Measurements from ENCODE around the gene CD82.
"Not testable (repeated sequence)": the region's sequence is repeated elsewhere in the genome, so short reads cannot be mapped to it uniquely, and the experiment has no call there.

The CD82 gene

DNA sequence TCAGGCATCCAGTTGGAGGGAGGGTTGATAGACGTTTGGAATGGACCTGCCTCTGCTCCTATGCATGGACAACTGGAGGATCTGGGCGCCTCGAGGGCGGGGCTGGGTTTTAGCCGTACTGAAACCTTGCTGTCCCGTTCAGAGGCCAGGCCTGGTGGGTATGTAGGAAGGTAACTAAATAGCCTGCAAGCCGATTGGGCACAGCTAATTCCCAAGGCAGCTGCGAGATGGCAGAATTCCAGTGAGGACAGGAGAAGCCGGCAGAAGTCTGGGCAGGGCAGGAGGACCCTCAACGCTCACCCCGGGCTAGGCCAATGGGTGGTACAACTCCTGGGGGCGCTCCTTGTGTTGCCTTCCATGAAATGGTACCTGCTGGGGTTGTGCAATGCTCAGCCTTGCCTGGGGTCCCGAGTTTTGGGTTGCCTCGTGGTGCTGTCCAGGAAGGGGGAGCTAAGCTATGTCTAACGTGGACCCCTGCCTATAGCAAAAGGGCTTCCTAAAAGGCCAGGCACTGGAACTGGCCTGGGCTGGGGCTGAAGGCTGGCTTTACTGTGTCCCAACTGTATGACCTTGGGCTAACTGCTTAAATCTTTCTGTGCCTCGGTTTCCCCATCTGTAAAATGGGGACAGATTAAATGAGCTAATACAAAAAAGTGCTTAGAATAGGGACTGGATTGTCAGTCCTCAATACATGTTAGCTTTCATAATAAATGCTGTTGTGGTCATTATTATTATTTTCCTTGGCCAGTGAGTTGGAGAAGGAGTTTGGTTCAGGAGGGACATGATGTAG, 30.1 kb upstream of the CD82 start:
- DNase-seq: no peak

- no peak for DNase-seq
Observed at GRCh38 chr11:44536788-44537516, 28.5 kb upstream of the CD82 start.

- no peak for DNase-seq
Observed at GRCh38 chr11:44537679-44538078, 27.8 kb upstream of the CD82 start.

- DNase-seq: peak; percentile 60
Observed at GRCh38 chr11:44538375-44539054, 26.9 kb upstream of the CD82 start.

DNA sequence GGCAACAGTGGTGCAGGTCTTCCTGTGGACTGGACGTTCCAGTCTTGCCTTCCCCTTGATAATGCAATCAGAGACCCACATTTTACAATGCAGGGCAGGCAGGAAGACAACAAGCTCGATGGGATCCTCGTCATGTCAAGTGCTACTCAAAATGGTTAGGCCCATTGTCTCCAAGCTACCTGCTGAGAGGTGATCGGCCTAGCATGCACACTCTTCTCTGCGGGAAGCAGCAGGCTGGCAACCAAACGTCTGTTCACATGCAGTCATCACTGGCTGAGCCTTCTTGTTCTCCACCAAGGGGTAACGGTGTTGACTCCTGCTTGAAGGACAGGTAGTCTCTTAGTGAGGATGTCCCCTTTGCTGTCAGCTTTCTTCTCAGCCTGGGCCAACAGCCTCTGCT, 25.5 kb upstream of the CD82 start:
- DNase-seq: peak; percentile 93

GRCh38 chr11:44540667-44541066, 24.8 kb upstream of the CD82 start:
- no peak for DNase-seq

- no peak for DNase-seq
Observed at GRCh38 chr11:44542372-44542771, 23.1 kb upstream of the CD82 start.

- not testable (repeated sequence) for DNase-seq
Observed at GRCh38 chr11:44546984-44547383, 18.5 kb upstream of the CD82 start.

GRCh38 chr11:44547534-44547933, 17.9 kb upstream of the CD82 start:
- not testable (repeated sequence) for DNase-seq

DNA sequence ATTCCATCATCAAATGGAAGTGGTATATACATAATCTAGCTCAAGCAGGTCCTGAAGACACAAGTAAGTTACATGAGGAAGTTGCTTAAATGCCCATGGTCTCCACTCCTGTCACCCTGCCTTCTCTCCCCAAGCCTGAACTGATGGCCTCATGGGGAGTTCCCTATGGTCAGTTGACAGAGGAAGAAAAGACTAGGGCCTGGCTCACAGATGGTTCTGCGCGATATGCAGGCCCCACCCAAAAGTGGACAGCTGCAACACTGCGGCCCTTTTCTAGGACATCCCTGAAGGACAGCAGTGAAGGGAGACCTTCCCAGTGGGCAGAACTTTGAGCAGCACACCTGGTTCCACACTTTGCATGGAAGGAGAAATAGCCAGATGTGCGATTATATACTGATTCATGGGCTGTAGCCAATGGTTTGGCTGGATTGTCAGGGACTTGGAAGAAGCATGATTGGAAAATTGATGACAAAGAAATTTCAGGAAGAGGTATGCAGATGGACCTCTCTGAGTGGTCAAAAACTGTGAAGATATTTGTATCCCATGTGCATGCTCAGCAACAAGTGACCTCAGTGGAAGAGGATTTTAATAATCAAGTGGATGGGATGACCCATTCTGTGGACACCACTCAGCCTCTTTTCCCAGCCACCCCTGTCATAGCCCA, 17.3 kb upstream of the CD82 start:
- DNase-seq: no peak

GRCh38 chr11:44548961-44549749, 16.3 kb upstream of the CD82 start:
- not testable (repeated sequence) for DNase-seq

- DNase-seq: no peak
Observed at GRCh38 chr11:44550123-44550522, 15.3 kb upstream of the CD82 start.

DNA sequence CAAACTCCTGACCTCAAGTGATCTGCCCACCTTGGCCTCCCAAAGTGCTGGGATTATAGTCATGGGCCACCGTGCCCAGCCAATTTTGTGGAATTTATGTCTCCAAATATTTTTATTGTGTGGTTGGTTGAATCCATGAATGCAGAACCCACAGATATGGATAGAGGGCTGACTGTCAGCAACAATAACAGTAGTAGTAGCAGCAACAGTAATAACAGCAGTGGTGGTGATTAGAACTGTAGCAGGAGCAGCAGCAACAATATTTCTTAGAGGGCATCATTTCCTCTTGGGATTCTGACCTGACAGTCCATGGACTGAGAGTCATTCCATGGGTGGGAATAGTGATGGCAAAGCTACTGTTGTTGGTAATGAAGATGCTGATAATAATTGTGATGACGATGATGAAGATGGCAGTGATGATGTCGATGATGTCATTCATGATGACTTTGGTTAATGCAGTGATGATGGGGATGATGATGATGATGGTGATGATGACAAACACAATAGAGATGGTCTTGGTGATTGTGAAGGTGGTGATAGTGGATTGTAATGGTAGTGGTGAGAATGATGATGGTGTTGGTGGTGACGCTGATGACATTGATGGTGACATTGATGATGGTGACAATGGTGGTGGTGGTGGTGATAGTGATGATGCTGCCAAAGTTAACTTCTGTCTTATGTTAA, 13.9 kb upstream of the CD82 start:
- no peak for DNase-seq

DNA sequence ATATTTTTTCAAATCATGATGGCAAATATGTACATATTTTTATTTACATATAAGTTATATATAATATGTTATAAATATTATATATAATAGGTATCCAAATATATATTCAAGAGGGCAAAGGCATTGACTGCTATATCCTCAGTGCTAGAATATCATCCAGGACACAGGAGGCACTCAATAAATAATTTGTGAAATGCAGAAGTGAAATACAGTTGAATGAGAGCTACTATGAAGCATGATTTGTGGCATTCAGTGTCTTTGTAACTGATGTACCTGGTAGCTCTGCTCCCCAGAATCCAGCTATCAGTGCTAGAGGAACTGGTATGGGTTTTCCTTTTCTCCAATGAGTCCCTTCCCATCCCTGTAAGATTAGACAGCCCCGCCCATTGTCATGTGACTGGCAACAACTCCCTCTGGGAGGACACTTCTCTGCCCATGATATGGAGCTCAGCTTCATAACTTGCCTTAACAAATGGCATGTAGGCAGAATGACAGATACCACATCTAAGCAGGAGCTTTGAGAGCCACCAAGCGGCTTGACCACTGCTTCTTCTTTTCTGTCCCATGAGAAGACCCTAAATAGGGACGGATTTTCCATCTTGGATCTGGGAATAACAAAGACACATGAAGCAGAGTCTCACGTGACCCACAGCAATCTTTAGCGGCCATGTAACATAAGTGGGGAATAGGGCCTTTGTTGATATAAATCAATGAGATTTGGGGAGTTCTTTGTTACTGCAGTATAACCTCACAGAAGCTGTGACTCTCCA, 10.2 kb upstream of the CD82 start:
- DNase-seq: no peak

DNA sequence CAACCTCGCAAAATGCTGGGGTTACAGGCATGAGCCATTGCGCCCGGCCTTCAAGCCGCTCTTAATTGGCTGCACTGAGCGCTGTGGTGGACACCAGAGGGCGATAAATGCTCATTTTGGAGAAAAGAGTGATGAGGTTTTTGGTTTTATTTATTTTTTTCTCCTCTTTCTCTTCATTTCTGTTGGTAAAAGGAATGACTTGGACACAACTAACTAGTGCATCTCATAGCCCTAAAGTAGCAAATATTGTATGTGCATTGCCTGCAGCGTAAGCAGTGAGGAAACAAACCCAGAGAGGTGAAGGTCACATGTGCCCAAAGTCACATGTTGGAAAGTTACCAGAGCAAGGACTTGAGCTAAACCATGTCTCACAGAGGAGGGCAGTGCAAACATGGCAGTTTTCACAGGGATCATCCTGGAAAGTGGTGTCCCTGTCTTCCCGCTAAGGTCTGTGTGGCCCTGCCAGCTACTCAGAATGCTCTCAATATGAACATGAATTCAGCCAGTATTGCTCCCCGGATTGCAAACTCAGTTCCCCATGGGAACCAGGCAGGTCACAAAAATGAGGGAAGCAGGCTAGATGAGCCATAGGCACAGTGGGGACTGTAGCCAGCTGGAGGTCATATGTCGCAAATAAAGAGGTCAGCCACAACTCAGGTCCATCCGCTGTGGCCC, 8.6 kb upstream of the CD82 start:
- DNase-seq: no peak

DNA sequence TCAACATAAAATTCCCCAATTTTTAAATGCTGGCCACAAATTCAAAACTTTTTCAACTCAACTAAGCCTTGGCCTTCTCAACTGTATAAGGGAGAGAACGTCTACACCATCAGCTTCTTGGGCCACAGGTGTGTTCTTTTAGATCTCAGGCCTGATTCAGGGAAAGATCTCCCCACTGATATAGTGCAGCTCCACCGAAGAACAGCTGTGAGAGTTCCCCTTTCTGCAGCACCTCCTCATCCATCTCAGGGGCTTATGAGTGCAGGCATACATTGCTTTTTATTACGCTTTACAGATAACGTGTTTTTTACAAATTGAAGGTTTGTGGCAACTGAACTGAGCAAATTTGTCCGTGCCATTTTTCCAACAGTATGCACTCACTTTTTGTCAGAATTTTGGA, 8.0 kb upstream of the CD82 start:
- no peak for DNase-seq

GRCh38 chr11:44559207-44559939, 6.1 kb upstream of the CD82 start:
- DNase-seq: no peak

GRCh38 chr11:44559940-44560300, 5.5 kb upstream of the CD82 start:
- not testable (repeated sequence) for DNase-seq

GRCh38 chr11:44561275-44561805, 4.1 kb upstream of the CD82 start:
- no peak for DNase-seq
